ENCODE measurements around the gene STXBP1.

Gene STXBP1

GRCh38 chr9:127741831-127742434, 129.9 kb downstream of the STXBP1 start:
- DNase-seq, result no peak
